Measurements from ENCODE around the gene HSF5.

The HSF5 gene

GRCh38 chr17:58487589-58488427 lies at the start of gene HSF5:
Gene HSF5 (minus strand): TSS chr17:58488408. CDS start chr17:58488274, 134 bp downstream.
- no peak for DNase-seq

- DNase-seq, result no peak
These were observed 49.1 kb upstream of the HSF5 start for GRCh38 chr17:58537266-58537665.

GRCh38 chr17:58536542-58536941 lies 48.3 kb upstream of the HSF5 start:
- no peak for DNase-seq

- DNase-seq, result no peak
These were observed 47.2 kb upstream of the HSF5 start for GRCh38 chr17:58535431-58535830.

GRCh38 chr17:58534901-58535421 lies 46.8 kb upstream of the HSF5 start:
- DNase-seq, result no peak

GRCh38 chr17:58534331-58534730 lies 46.1 kb upstream of the HSF5 start:
- DNase-seq, result no peak

- DNase-seq, result no peak
These were observed 45.5 kb upstream of the HSF5 start for GRCh38 chr17:58533616-58534188.

GRCh38 chr17:58532555-58532951 lies 44.3 kb upstream of the HSF5 start:
- DNase-seq, result no peak

GRCh38 chr17:58531661-58532554 lies 43.7 kb upstream of the HSF5 start:
- peak; percentile 2 for DNase-seq

- no peak for DNase-seq
These were observed 42.9 kb upstream of the HSF5 start for GRCh38 chr17:58531122-58531521.

- no peak for DNase-seq
These were observed 42.4 kb upstream of the HSF5 start for GRCh38 chr17:58530655-58531054.

- no peak for DNase-seq
These were observed 41.1 kb upstream of the HSF5 start for GRCh38 chr17:58529275-58529674.

- DNase-seq, result no peak
These were observed 40.2 kb upstream of the HSF5 start for GRCh38 chr17:58528443-58528842.

- DNase-seq, result no peak
These were observed 39.7 kb upstream of the HSF5 start for GRCh38 chr17:58527949-58528348.

- no peak for DNase-seq
These were observed 39.1 kb upstream of the HSF5 start for GRCh38 chr17:58527306-58527705.

GRCh38 chr17:58525239-58525638 lies 37.0 kb upstream of the HSF5 start:
- no peak for DNase-seq

GRCh38 chr17:58521680-58522079 lies 33.5 kb upstream of the HSF5 start:
- no peak for DNase-seq

GRCh38 chr17:58520843-58521430 lies 32.7 kb upstream of the HSF5 start:
- no peak for DNase-seq

- peak; percentile 94 for DNase-seq
These were observed 29.9 kb upstream of the HSF5 start for GRCh38 chr17:58517928-58518609.

GRCh38 chr17:58517378-58517927 lies 29.2 kb upstream of the HSF5 start:
- DNase-seq, result peak; percentile 61

- no peak for DNase-seq
These were observed 28.6 kb upstream of the HSF5 start for GRCh38 chr17:58516644-58517377.

Measured in DMS79 (cell line).